ENCODE results near the gene FBXO2. TPM values are rescaled to one million over a fixed set of nuclear protein-coding genes. Genes with fewer than 3 reads are reported as not detected.

Gene FBXO2
- total RNA-seq, 4 donors from 2014 or later: 4.7 to 12.5 (median 6.8) TPM

- no peak for ATAC-seq
- H3K4me3 ChIP-seq: no peak overlapping the region
- peaks cover 58% of the 10 kb centered on the region for H3K27me3 ChIP-seq
- no peak overlapping the region for H3K27ac ChIP-seq
- 59 to 73% methylated on average over 2 of the region's 5 CpGs for WGBS, 2 donors (ENCODE audit: low coverage in 1 of 2)
- no peak for TF ChIP-seq EP300 (IDR thresholded peaks at IDR 0.05)
- TF ChIP-seq POLR2AphosphoS5 (IDR thresholded peaks at IDR 0.05): no peak
- TF ChIP-seq, protein P1, sequence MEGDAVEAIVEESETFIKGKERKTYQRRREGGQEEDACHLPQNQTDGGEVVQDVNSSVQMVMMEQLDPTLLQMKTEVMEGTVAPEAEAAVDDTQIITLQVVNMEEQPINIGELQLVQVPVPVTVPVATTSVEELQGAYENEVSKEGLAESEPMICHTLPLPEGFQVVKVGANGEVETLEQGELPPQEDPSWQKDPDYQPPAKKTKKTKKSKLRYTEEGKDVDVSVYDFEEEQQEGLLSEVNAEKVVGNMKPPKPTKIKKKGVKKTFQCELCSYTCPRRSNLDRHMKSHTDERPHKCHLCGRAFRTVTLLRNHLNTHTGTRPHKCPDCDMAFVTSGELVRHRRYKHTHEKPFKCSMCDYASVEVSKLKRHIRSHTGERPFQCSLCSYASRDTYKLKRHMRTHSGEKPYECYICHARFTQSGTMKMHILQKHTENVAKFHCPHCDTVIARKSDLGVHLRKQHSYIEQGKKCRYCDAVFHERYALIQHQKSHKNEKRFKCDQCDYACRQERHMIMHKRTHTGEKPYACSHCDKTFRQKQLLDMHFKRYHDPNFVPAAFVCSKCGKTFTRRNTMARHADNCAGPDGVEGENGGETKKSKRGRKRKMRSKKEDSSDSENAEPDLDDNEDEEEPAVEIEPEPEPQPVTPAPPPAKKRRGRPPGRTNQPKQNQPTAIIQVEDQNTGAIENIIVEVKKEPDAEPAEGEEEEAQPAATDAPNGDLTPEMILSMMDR (IDR thresholded peaks at IDR 0.05): no peak
- TF ChIP-seq POLR2A (IDR thresholded peaks at IDR 0.05): no peak
- H3K9me3 ChIP-seq: no peaks in the 10 kb centered on the region
- no peaks in the 10 kb centered on the region for H3K4me1 ChIP-seq
- H3K36me3 ChIP-seq: no peaks in the 10 kb centered on the region
These were observed 12.4 kb downstream of the FBXO2 start for GRCh38 chr1:11641776-11642305.

- peaks cover 58% of the 10 kb centered on the region for H3K27me3 ChIP-seq
- H3K9me3 ChIP-seq: no peaks in the 10 kb centered on the region
- 66% methylated on average over 3 of the region's 6 CpGs; no CpG with 5 or more reads in 1 of the 2 donors for WGBS, 2 donors (ENCODE audit: low coverage in 1 of 2)
- H3K4me3 ChIP-seq: no peak overlapping the region
- TF ChIP-seq, protein P1 (IDR thresholded peaks at IDR 0.05): no peak
- TF ChIP-seq POLR2AphosphoS5 (IDR thresholded peaks at IDR 0.05) (no peak), EP300 (IDR thresholded peaks at IDR 0.05) (no peak), POLR2A (IDR thresholded peaks at IDR 0.05) (no peak)
- no peaks in the 10 kb centered on the region for H3K36me3 ChIP-seq
- H3K4me1 ChIP-seq: no peaks in the 10 kb centered on the region
- H3K27ac ChIP-seq: no peak overlapping the region
- ATAC-seq: no peak
These were observed 13.3 kb downstream of the FBXO2 start for GRCh38 chr1:11640944-11641343.

DNA sequence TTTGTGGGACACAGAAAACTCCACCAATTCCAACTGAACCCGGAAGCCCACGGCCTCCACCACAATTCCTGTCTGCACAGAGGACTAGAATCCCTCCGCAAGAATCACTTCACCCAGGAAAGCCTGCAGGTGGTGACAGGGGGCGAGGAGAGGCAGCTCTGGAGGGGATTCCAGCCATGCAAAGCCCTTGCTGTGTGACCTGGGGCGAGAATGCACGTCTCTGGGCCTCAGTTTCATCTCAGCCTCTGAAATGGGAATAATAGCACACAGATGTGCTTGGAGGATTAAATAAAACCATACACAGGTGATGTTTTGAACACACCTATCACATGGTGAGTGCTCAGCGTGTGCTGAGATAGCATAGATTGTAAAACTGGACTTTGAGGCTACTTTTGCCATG is 14.1 kb downstream of the FBXO2 start:
- 57 to 60% methylated on average over 1 to 5 of the region's 7 CpGs for WGBS, 2 donors (ENCODE audit: low coverage in 1 of 2)
- peaks cover 61% of the 10 kb centered on the region for H3K27me3 ChIP-seq
- no peak for ATAC-seq

DNA sequence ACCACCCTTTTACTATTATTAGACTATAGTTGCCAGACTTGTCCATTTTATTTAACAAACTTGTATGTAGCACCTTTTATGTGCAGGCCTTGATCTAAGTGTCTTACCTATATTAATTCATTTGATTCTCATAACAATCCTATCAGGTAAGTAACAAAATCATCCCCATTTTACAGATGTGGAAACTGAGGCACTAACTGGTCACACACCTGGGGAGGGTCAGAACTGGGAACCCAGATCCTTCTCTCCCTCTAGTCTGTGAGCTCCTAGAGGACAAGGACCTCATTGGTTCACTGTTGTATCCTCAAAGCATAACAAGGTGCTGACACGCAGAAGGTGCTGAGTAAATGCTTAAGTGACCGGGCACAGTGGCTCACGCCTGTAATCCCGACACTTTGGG is 14.9 kb downstream of the FBXO2 start:
- H3K36me3 ChIP-seq: no peaks in the 10 kb centered on the region
- ATAC-seq: no peak
- TF ChIP-seq, protein P1 (IDR thresholded peaks at IDR 0.05): no peak
- TF ChIP-seq EP300 (IDR thresholded peaks at IDR 0.05) (no peak), POLR2AphosphoS5 (IDR thresholded peaks at IDR 0.05) (no peak), POLR2A (IDR thresholded peaks at IDR 0.05) (no peak)
- no peaks in the 10 kb centered on the region for H3K4me1 ChIP-seq
- no peak overlapping the region for H3K4me3 ChIP-seq
- 95% methylated on average over 3 of the region's 4 CpGs; no CpG with 5 or more reads in 1 of the 2 donors for WGBS, 2 donors (ENCODE audit: low coverage in 1 of 2)
- no peak overlapping the region for H3K27ac ChIP-seq
- H3K9me3 ChIP-seq: no peaks in the 10 kb centered on the region
- H3K27me3 ChIP-seq: peaks cover 69% of the 10 kb centered on the region

More for the DNA sequence above, 14.1 kb downstream of the FBXO2 start:
- no peaks in the 10 kb centered on the region for H3K4me1 ChIP-seq
- no peaks in the 10 kb centered on the region for H3K9me3 ChIP-seq
- TF ChIP-seq EP300 (IDR thresholded peaks at IDR 0.05) (no peak), POLR2AphosphoS5 (IDR thresholded peaks at IDR 0.05) (no peak), POLR2A (IDR thresholded peaks at IDR 0.05) (no peak)
- TF ChIP-seq, protein P1 (IDR thresholded peaks at IDR 0.05): no peak
- H3K27ac ChIP-seq: no peak overlapping the region
- H3K4me3 ChIP-seq: no peak overlapping the region
- no peaks in the 10 kb centered on the region for H3K36me3 ChIP-seq

- ATAC-seq: no peak
- WGBS, 2 donors (ENCODE audit: low coverage in 1 of 2): 57% methylated on average over 2 of the region's 5 CpGs; no CpG with 5 or more reads in 1 of the 2 donors
These were observed 16.1 kb downstream of the FBXO2 start for GRCh38 chr1:11638121-11638520.

More at GRCh38 chr1:11638121-11638520, 16.1 kb downstream of the FBXO2 start:
- Histone ChIP-seq H3K4me3 (no peak overlapping the region), H3K4me1 (no peaks in the 10 kb centered on the region), H3K27me3 (peaks cover 72% of the 10 kb centered on the region), H3K27ac (no peak overlapping the region), H3K9me3 (no peaks in the 10 kb centered on the region), H3K36me3 (no peaks in the 10 kb centered on the region)
- no peak for TF ChIP-seq POLR2AphosphoS5 (IDR thresholded peaks at IDR 0.05)
- TF ChIP-seq EP300 (IDR thresholded peaks at IDR 0.05): no peak
- TF ChIP-seq, protein P1 (IDR thresholded peaks at IDR 0.05): no peak
- TF ChIP-seq POLR2A (IDR thresholded peaks at IDR 0.05): no peak
